ENCODE measurements around the gene PRSS1.

DNA sequence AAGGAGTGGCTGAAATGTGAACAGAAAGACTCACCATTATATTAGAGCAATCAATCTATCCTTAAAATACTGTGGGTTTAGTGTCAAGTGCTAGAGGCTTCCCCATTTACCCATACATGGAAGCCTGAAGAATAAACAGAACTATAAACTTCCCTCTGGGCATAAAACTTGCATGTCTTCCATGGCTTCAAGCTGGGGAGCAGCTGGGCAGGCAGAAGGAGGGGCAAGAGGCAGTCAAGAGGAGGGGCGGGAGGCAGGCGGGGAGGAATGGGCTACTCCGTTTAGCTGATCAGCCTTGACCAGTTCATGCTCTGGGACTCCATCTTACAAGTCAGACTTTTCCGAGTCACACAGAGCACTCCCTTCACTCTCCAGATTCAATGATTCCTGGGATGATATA lies 3.5 kb upstream of the PRSS1 start:
- TF ChIP-seq CTCF (IDR thresholded peaks at IDR 0.05), result no peak
- no peak for TF ChIP-seq POLR2A (IDR thresholded peaks at IDR 0.05)
- no peak for TF ChIP-seq POLR2AphosphoS5 (IDR thresholded peaks at IDR 0.05)
- TF ChIP-seq EP300 (IDR thresholded peaks at IDR 0.05), result no peak
